ENCODE data around the gene ANKRD23.
"Not testable (repeated sequence)": the region's sequence is repeated elsewhere in the genome, so short reads cannot be mapped to it uniquely, and the experiment has no call there.

The ANKRD23 gene

GRCh38 chr2:96843538-96844268 is at the start of gene ANKRD23:
ANKRD23 (minus strand) TSS chr2:96844021; CDS start chr2:96843992, 29 bp downstream.
- no peak for DNase-seq (ENCODE audit: low spot score)
- ChIA-PET CTCF (interaction anchor here (0.6 to 1.9 kb wide), 3 partner anchors 13 to 28 kb away, joined by 3 to 11 read pairs (median 4); partner anchors contain the start of gene ANKRD39), POLR2A (ENCODE audit: low non-redundant PET) (interaction anchor here (0.7 kb wide), 1 partner anchor 11 kb away, joined by 3 read pairs; no protein-coding TSS in a partner anchor)
- H3K27ac ChIP-seq, result 0 out of 2 replicates have a peak within 1 kb of the TSS, but pooled peaks have one; percentile 32
- no peak for TF ChIP-seq CTCF (conservative IDR thresholded peaks at IDR 0.05; ENCODE audit: low read depth)

DNA sequence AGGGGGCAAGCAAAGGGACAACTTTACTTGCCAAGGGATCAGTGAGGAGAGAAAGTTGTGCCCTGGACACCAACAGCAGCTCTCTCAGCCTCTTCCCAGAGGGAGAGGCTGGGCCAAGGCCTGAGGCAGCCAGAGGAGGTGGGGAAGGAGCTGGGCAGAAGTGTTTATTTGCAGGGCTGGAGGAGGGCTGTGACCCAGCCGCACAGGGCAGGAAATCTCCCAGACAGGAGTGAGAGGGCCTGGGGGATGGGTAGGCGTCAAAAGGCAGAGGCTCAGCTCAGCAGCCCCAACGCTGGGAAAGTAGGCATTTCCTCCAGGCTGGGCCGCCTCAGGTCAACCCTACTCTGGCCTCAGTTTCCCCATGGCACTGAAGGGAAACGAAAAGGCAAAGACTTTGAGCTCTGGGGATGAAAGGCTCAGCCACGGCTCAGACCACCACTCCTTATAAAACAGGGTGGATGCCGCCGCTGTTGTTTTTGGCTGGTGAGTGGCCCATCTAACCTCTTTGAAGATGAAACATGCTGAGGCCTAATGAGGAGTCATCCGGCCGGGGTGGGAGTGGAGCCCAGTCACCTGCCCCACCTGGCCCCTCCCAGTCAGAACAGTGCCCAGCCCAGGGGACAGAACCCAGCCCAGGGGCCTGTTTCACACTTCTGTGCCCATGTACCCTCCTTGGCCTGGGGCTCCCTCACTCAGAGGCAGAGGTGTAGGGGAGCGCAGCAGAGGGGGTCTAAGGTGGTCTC is 47.9 kb upstream of the ANKRD23 start:
- DNase-seq (ENCODE audit: low spot score), result no peak
- TF ChIP-seq CTCF (conservative IDR thresholded peaks at IDR 0.05; ENCODE audit: low read depth), result no peak
- CTCF ChIA-PET, result interaction anchor here (0.5 to 0.7 kb wide), 2 partner anchors 33 to 396 kb away, joined by 3 read pairs; no protein-coding TSS in a partner anchor
- H3K27ac ChIP-seq, result no peak overlapping the region
- POLR2A ChIA-PET (ENCODE audit: low non-redundant PET), result no interaction called here

DNA sequence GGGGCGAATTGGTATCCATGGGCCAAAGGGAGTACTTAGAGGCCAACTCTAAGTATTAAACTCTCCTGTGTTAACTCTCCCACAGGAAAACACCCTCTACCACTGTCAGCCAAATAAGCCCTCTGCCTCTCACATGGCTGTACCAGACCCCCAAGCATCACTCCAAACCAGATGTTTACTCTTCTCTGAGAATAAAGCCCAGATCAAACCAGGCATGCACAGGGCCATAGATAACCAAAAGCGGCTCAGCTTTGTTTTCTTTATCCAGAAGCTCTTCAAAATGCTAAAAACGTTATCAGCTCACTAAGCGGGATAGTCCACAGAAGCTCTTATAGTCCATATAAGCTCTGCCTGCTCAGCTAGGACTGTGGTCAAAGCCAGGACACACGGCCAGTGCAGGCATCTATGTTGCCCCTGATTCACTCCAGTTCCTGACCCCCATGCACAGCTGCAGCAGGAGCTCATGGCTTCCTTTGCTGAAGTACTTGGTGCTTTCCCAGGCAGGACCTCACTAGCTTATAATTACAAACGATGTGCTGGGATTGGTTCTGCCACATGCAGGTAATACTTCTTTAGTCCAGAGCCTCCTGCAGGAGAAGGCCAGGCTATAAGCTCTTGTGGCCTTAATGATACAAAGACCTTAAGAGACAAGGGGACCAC is 47.0 kb upstream of the ANKRD23 start:
- TF ChIP-seq CTCF (conservative IDR thresholded peaks at IDR 0.05; ENCODE audit: low read depth), result no peak
- ChIA-PET POLR2A (ENCODE audit: low non-redundant PET) (no interaction called here), CTCF (interaction anchor here (0.5 to 0.7 kb wide), 2 partner anchors 32 to 273 kb away, joined by 3 to 8 read pairs; no protein-coding TSS in a partner anchor)
- no peak for DNase-seq (ENCODE audit: low spot score)
- H3K27ac ChIP-seq, result no peak overlapping the region

GRCh38 chr2:96890252-96890651 is 46.4 kb upstream of the ANKRD23 start:
- CTCF ChIA-PET, result interaction anchor here (0.5 kb wide), 1 partner anchor 272 kb away, joined by 8 read pairs; no protein-coding TSS in a partner anchor

DNA sequence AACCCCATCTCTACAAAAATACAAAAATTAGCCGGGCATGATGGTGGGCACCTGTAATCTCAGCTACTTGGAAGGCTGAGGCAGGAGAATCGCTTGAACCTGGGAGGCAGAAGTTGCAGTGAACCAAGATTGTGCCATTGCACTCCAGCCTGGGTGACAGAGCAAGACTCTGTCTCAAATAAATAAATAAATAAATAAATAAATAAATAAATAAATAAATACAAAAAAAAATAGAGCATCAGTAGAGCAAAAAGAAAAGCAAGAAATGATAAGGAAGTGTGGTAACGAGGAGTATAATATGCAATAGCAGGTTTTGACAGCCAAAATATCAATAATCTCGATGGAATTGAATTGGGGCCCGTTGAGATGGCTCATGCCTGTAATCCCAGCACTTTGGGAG is 45.7 kb upstream of the ANKRD23 start:
- POLR2A ChIA-PET (ENCODE audit: low non-redundant PET); DNase-seq (ENCODE audit: low spot score); CTCF ChIA-PET: not testable (repeated sequence)

More at GRCh38 chr2:96890252-96890651, 46.4 kb upstream of the ANKRD23 start:
- TF ChIP-seq CTCF (conservative IDR thresholded peaks at IDR 0.05; ENCODE audit: low read depth), result no peak
- H3K27ac ChIP-seq, result no peak overlapping the region
- no peak for DNase-seq (ENCODE audit: low spot score)
- POLR2A ChIA-PET (ENCODE audit: low non-redundant PET), result no interaction called here

GRCh38 chr2:96888072-96889011 is 44.5 kb upstream of the ANKRD23 start:
- no peak for DNase-seq (ENCODE audit: low spot score)
- POLR2A ChIA-PET (ENCODE audit: low non-redundant PET), result no interaction called here
- CTCF ChIA-PET, result interaction anchor here (0.5 to 0.8 kb wide), 4 partner anchors 16 to 58 kb away, joined by 3 to 5 read pairs (median 4); no protein-coding TSS in a partner anchor
- no peak overlapping the region for H3K27ac ChIP-seq
- no peak for TF ChIP-seq CTCF (conservative IDR thresholded peaks at IDR 0.05; ENCODE audit: low read depth)

More for the DNA sequence above, 45.7 kb upstream of the ANKRD23 start:
- H3K27ac ChIP-seq, result not testable (repeated sequence)
